Hepatocyte (in vitro differentiated cells): Measurements from ENCODE around the gene TRAF7. TPM values are rescaled to one million over a fixed set of nuclear protein-coding genes. Genes with fewer than 3 reads are reported as not detected.
A peak's percentile ranks its signal among the peaks of the same experiment; 100 is the strongest.

Source experiments
- DNase-seq: peaks from one replicate; pipeline ENCODE4 v3.0.0-alpha.2; 2016; ENCODE audit warnings: low spot score
- H2AFZ ChIP-seq: fragments of 200-600 bp; sonication (generic); 2 replicates; pipeline ENCODE4 v1.6.0; 2016; ENCODE audit warnings: antibody characterized with exemption, mild to moderate bottlenecking
- H3K27ac ChIP-seq: fragments of 200-600 bp; sonication (generic); 2 replicates; pipeline ENCODE4 v1.5.1; 2016; ENCODE audit warnings: mild to moderate bottlenecking
- H3K27me3 ChIP-seq: fragments of 200-600 bp; sonication (generic); 2 replicates; pipeline ENCODE4 v1.6.1; 2016
- H3K36me3 ChIP-seq: fragments of 200-600 bp; sonication (generic); replicated peaks from 2 replicates; pipeline ENCODE4 v1.5.1; 2016; ENCODE audit warnings: low read depth; ENCODE audit not compliant: insufficient read depth
- H3K4me1 ChIP-seq: fragments of 200-600 bp; sonication (generic); 2 replicates; pipeline ENCODE4 v1.5.1; 2016; ENCODE audit warnings: mild to moderate bottlenecking, moderate library complexity; ENCODE audit not compliant: insufficient read depth
- H3K4me2 ChIP-seq: fragments of 200-600 bp; sonication (generic); 2 replicates; pipeline ENCODE4 v1.6.0; 2016
- H3K4me3 ChIP-seq: fragments of 200-600 bp; sonication (generic); 2 replicates; pipeline ENCODE4 v1.5.1; 2016; ENCODE audit warnings: mild to moderate bottlenecking
- H3K79me2 ChIP-seq: fragments of 200-600 bp; sonication (generic); 2 replicates; pipeline ENCODE4 v1.6.0; 2017; ENCODE audit warnings: mild to moderate bottlenecking
- H3K9me2 ChIP-seq: fragments of 200-600 bp; sonication (generic); replicated peaks from 2 replicates; pipeline ENCODE4 v1.6.0; 2017; ENCODE audit warnings: mild to moderate bottlenecking; ENCODE audit not compliant: insufficient read depth
- H3K9me3 ChIP-seq: fragments of 200-600 bp; sonication (generic); 2 replicates; pipeline ENCODE4 v1.5.1; 2016; ENCODE audit warnings: low read depth, mild to moderate bottlenecking
- H4K20me1 ChIP-seq: fragments of 200-600 bp; sonication (generic); 2 replicates; pipeline ENCODE4 v1.6.0; 2016; ENCODE audit warnings: mild to moderate bottlenecking; ENCODE audit not compliant: insufficient read depth, poor library complexity, severe bottlenecking
- EZH2 ChIP-seq: fragments of 200-600 bp; sonication (generic); IDR thresholded peaks from 2 replicates; pipeline ENCODE4 v1.6.1; 2016; ENCODE audit warnings: antibody characterized with exemption, mild to moderate bottlenecking, borderline replicate concordance
- EZH2phosphoT487 ChIP-seq: fragments of 200-600 bp; sonication (generic); IDR thresholded peaks from one replicate; pipeline ENCODE4 v1.6.1; 2018; ENCODE audit warnings: antibody characterized with exemption, mild to moderate bottlenecking, low read depth, moderate library complexity; ENCODE audit not compliant: unreplicated experiment, severe bottlenecking
- WGBS: methylation state at CpG from one replicate; pipeline ENCODE4 v1.1.6; 2016; ENCODE audit warnings: low lambda C conversion rate; ENCODE audit errors: missing lambda C conversion rate; 5-methylcytosine and 5-hydroxymethylcytosine counted together
- microRNA counts: library from miRNA; unstranded; fragments of <30 nt; microRNA quantifications from one replicate; lab custom pipeline; 2017
- microRNA-seq: library from miRNA; unstranded; fragments of <30 nt; microRNA quantifications from one replicate; pipeline ENCODE4, GENCODE V29; 2017
- polyA plus RNA-seq: library from polyadenylated mRNA; unstranded; fragments of >200 nt; fragmentation: Nextera tagmentation; extraction: Ambion mirVana; gene quantifications from 2 replicates; pipeline ENCODE4 v1.2.1, GENCODE V29; 2016
- small RNA-seq: library from RNA; depleted of rRNA; stranded (forward); fragments of <200 nt; gene quantifications from one replicate; pipeline ENCODE3, GENCODE V24; 2014
- total RNA-seq: library from RNA; depleted of rRNA; stranded (reverse); fragments of >200 nt; gene quantifications from 2 replicates; pipeline ENCODE4 v1.2.3, GENCODE V29; 2014
- TF ChIP-seq, protein P1 (sequence below): fragments of 200-600 bp; sonication (generic); IDR thresholded peaks from 2 replicates; pipeline ENCODE4 v1.5.1; 2016; ENCODE audit warnings: antibody characterized with exemption, mild to moderate bottlenecking; ENCODE audit not compliant: poor library complexity

The TRAF7 gene
- total and polyA plus RNA-seq, 2 experiments from 2014 or later = 37.4 to 55.1 TPM

DNA sequence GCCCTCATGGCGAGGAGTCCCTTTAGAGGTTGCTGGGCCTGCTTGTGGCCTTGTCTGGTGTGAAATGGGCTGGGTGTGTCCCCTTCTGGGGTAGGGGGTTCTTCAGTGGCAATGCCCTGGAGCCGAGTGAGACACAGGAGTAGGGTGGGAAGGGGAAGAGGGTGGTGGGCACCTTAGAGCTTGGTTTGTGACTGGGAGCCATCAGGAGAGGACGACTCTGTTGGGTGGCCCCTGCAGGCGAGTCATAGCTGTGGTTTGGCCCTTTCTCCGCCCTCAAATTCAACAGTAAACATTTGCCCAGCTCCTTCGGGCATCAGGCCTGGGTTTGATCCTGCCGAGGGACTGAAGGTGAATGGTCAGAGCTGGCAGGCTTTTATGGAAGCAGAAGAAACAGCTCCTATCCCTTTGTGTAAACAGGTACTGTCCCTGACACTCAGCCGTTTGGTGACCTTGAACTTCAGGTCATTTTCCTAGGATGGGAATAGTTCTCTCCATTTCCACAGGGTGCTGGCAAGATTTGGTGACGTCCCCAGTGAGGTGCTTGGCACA, 70.7 kb downstream of the TRAF7 start:
- Histone ChIP-seq H4K20me1 (peaks cover 17% of the 10 kb centered on the region), H3K27me3 (no peaks in the 10 kb centered on the region), H3K4me1 (peaks cover 13% of the 10 kb centered on the region), H3K27ac (no peak overlapping the region), H3K79me2 (peaks cover 40% of the 10 kb centered on the region), H2AFZ (no peak overlapping the region), H3K4me2 (peak overlapping the region; percentile 23), H3K9me3 (no peaks in the 10 kb centered on the region), H3K4me3 (no peak overlapping the region), H3K9me2 (no peaks in the 10 kb centered on the region), H3K36me3 (no peaks in the 10 kb centered on the region)
- TF ChIP-seq, protein P1, sequence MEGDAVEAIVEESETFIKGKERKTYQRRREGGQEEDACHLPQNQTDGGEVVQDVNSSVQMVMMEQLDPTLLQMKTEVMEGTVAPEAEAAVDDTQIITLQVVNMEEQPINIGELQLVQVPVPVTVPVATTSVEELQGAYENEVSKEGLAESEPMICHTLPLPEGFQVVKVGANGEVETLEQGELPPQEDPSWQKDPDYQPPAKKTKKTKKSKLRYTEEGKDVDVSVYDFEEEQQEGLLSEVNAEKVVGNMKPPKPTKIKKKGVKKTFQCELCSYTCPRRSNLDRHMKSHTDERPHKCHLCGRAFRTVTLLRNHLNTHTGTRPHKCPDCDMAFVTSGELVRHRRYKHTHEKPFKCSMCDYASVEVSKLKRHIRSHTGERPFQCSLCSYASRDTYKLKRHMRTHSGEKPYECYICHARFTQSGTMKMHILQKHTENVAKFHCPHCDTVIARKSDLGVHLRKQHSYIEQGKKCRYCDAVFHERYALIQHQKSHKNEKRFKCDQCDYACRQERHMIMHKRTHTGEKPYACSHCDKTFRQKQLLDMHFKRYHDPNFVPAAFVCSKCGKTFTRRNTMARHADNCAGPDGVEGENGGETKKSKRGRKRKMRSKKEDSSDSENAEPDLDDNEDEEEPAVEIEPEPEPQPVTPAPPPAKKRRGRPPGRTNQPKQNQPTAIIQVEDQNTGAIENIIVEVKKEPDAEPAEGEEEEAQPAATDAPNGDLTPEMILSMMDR = no peak
- TF ChIP-seq EZH2phosphoT487 (no peak), EZH2 (no peak)
- 66% methylated on average over 9 of the region's 9 CpGs for WGBS
- no peak for DNase-seq

- Histone ChIP-seq H3K4me3 (no peak overlapping the region), H3K27ac (no peak overlapping the region), H3K27me3 (no peaks in the 10 kb centered on the region), H4K20me1 (peaks cover 17% of the 10 kb centered on the region), H3K79me2 (peaks cover 40% of the 10 kb centered on the region), H3K4me1 (peaks cover 13% of the 10 kb centered on the region), H3K4me2 (no peak overlapping the region), H3K36me3 (no peaks in the 10 kb centered on the region), H2AFZ (no peak overlapping the region), H3K9me2 (no peaks in the 10 kb centered on the region), H3K9me3 (no peaks in the 10 kb centered on the region)
- no peak for DNase-seq
- 90% methylated on average over 6 of the region's 6 CpGs for WGBS
- TF ChIP-seq EZH2phosphoT487 (no peak), EZH2 (no peak)
- TF ChIP-seq, protein P1 = no peak
These were observed 71.3 kb downstream of the TRAF7 start for GRCh38 chr16:2226918-2227317.

MicroRNAs within 50 kb of the gene (microRNA counts, 767-probe panel; counts per million panel counts)
- microRNA hsa-miR-3180 (lab: Ali Mortazavi, UCI) = not detected
- 9,582 counts per million, percentile 76 among the panel's probes with 10 or more counts for microRNA hsa-miR-4516 (lab: Ali Mortazavi, UCI)

Small RNAs within 50 kb of the gene (microRNA-seq; reads per million reads assigned to microRNA genes)
- gene MIR3180-5 = not detected
- gene MIR4516 = not detected
- gene MIR6511B1 = not detected

Small RNAs within 50 kb of the gene (small RNA-seq; reads per million reads assigned to genes)
- gene MIR3180-5 (not detected), gene MIR4516 (not detected), gene RF00019 (not detected), gene SNORD60 (not detected)

Other genes with a start within 250 kb of the TRAF7 start
- not detected in 2 replicates for gene HS3ST6, start 237.4 kb upstream of the TRAF7 start, total RNA-seq
- gene HS3ST6, start 237.4 kb upstream of the TRAF7 start, polyA plus RNA-seq = 0.41 and 0.63 TPM in 2 replicates
- 31.3 and 43.4 TPM in 2 replicates for gene MSRB1, start 212.6 kb upstream of the TRAF7 start, total RNA-seq
- gene MSRB1, start 212.6 kb upstream of the TRAF7 start, polyA plus RNA-seq = 48.7 and 62.4 TPM in 2 replicates
- gene RPL3L, start 201.1 kb upstream of the TRAF7 start, total RNA-seq = not detected in 2 replicates
- gene RPL3L, start 201.1 kb upstream of the TRAF7 start, polyA plus RNA-seq = 0.08 TPM in 1 of 2 replicates, not detected in the other
- 162 and 234 TPM in 2 replicates for gene NDUFB10, start 196.2 kb upstream of the TRAF7 start, total RNA-seq
- gene NDUFB10, start 196.2 kb upstream of the TRAF7 start, polyA plus RNA-seq = 244 and 251 TPM in 2 replicates
- 1,991 and 2,285 TPM in 2 replicates for gene RPS2, start 191.0 kb upstream of the TRAF7 start, total RNA-seq
- gene RPS2, start 191.0 kb upstream of the TRAF7 start, polyA plus RNA-seq = 1,449 and 1,663 TPM in 2 replicates
- not detected in 2 replicates for gene RNF151, start 188.9 kb upstream of the TRAF7 start, total RNA-seq
- gene RNF151, start 188.9 kb upstream of the TRAF7 start, polyA plus RNA-seq = not detected in 2 replicates
- 19.9 and 24.2 TPM in 2 replicates for gene TBL3, start 183.7 kb upstream of the TRAF7 start, total RNA-seq
- 48.5 and 56.3 TPM in 2 replicates for gene TBL3, start 183.7 kb upstream of the TRAF7 start, polyA plus RNA-seq
- 2.3 and 5.1 TPM in 2 replicates for gene NOXO1, start 174.3 kb upstream of the TRAF7 start, total RNA-seq
- 5.4 and 6.0 TPM in 2 replicates for gene NOXO1, start 174.3 kb upstream of the TRAF7 start, polyA plus RNA-seq
- gene GFER, start 171.6 kb upstream of the TRAF7 start, total RNA-seq = 34.0 and 34.9 TPM in 2 replicates
- 44.0 and 56.8 TPM in 2 replicates for gene GFER, start 171.6 kb upstream of the TRAF7 start, polyA plus RNA-seq
- 1.4 and 2.2 TPM in 2 replicates for gene SYNGR3, start 165.8 kb upstream of the TRAF7 start, total RNA-seq
- 1.5 and 2.5 TPM in 2 replicates for gene SYNGR3, start 165.8 kb upstream of the TRAF7 start, polyA plus RNA-seq
- gene ZNF598, start 146.0 kb upstream of the TRAF7 start, total RNA-seq = 22.8 and 42.6 TPM in 2 replicates
- gene ZNF598, start 146.0 kb upstream of the TRAF7 start, polyA plus RNA-seq = 29.5 and 36.8 TPM in 2 replicates
- 2.7 and 4.1 TPM in 2 replicates for gene NPW, start 136.0 kb upstream of the TRAF7 start, total RNA-seq
- 45.2 and 57.6 TPM in 2 replicates for gene NPW, start 136.0 kb upstream of the TRAF7 start, polyA plus RNA-seq
- 25.9 and 29.6 TPM in 2 replicates for gene NHERF2, start 128.9 kb upstream of the TRAF7 start, total RNA-seq
- 37.7 and 43.8 TPM in 2 replicates for gene NHERF2, start 128.9 kb upstream of the TRAF7 start, polyA plus RNA-seq
- gene NTHL1, start 107.9 kb upstream of the TRAF7 start, total RNA-seq = 19.6 and 20.2 TPM in 2 replicates
- 23.4 and 28.5 TPM in 2 replicates for gene NTHL1, start 107.9 kb upstream of the TRAF7 start, polyA plus RNA-seq
- 39.5 and 41.8 TPM in 2 replicates for gene TSC2, start 107.8 kb upstream of the TRAF7 start, total RNA-seq
- gene TSC2, start 107.8 kb upstream of the TRAF7 start, polyA plus RNA-seq = 78.7 and 113 TPM in 2 replicates
- gene PKD1, start 19.9 kb upstream of the TRAF7 start, total RNA-seq = 40.2 and 60.6 TPM in 2 replicates
- gene PKD1, start 19.9 kb upstream of the TRAF7 start, polyA plus RNA-seq = 35.9 and 49.3 TPM in 2 replicates
- gene RAB26, start 7.2 kb upstream of the TRAF7 start, total RNA-seq = 4.1 and 8.3 TPM in 2 replicates
- 11.3 and 15.0 TPM in 2 replicates for gene RAB26, start 7.2 kb upstream of the TRAF7 start, polyA plus RNA-seq
- gene CASKIN1, start 40.8 kb downstream of the TRAF7 start, total RNA-seq = 0.47 and 0.80 TPM in 2 replicates
- gene CASKIN1, start 40.8 kb downstream of the TRAF7 start, polyA plus RNA-seq = 1.7 TPM in 2 replicates
- gene MLST8, start 49.7 kb downstream of the TRAF7 start, total RNA-seq = 28.3 and 52.4 TPM in 2 replicates
- 87.3 and 88.3 TPM in 2 replicates for gene MLST8, start 49.7 kb downstream of the TRAF7 start, polyA plus RNA-seq
- 3.3 and 9.9 TPM in 2 replicates for gene BRICD5, start 55.1 kb downstream of the TRAF7 start, total RNA-seq
- gene BRICD5, start 55.1 kb downstream of the TRAF7 start, polyA plus RNA-seq = 6.2 and 14.8 TPM in 2 replicates
- 20.6 and 24.8 TPM in 2 replicates for gene PGP, start 59.1 kb downstream of the TRAF7 start, total RNA-seq
- gene PGP, start 59.1 kb downstream of the TRAF7 start, polyA plus RNA-seq = 34.2 and 38.0 TPM in 2 replicates
- gene E4F1, start 67.8 kb downstream of the TRAF7 start, total RNA-seq = 18.1 and 19.7 TPM in 2 replicates
- 15.5 and 28.4 TPM in 2 replicates for gene E4F1, start 67.8 kb downstream of the TRAF7 start, polyA plus RNA-seq
- gene DNASE1L2, start 80.7 kb downstream of the TRAF7 start, total RNA-seq = 0.23 and 0.64 TPM in 2 replicates
- 0.27 and 0.80 TPM in 2 replicates for gene DNASE1L2, start 80.7 kb downstream of the TRAF7 start, polyA plus RNA-seq
- gene ECI1, start 95.8 kb downstream of the TRAF7 start, total RNA-seq = 59.9 and 71.4 TPM in 2 replicates
- gene ECI1, start 95.8 kb downstream of the TRAF7 start, polyA plus RNA-seq = 133 and 156 TPM in 2 replicates
- 107 and 128 TPM in 2 replicates for gene RNPS1, start 112.3 kb downstream of the TRAF7 start, total RNA-seq
- 198 and 211 TPM in 2 replicates for gene RNPS1, start 112.3 kb downstream of the TRAF7 start, polyA plus RNA-seq
- gene ABCA3, start 184.9 kb downstream of the TRAF7 start, total RNA-seq = 1.5 and 1.8 TPM in 2 replicates
- gene ABCA3, start 184.9 kb downstream of the TRAF7 start, polyA plus RNA-seq = 0.94 and 4.9 TPM in 2 replicates